ENCODE data around the gene CAMK1D. TPM values are rescaled to one million over a fixed set of nuclear protein-coding genes. Genes with fewer than 3 reads are reported as not detected.

CAMK1D gene
- total and polyA plus RNA-seq, 2 of the 8 experiments (the other 6 are each of a cell fraction or from before 2014, with no cell fraction given): 3.5 to 10.6 TPM

DNA sequence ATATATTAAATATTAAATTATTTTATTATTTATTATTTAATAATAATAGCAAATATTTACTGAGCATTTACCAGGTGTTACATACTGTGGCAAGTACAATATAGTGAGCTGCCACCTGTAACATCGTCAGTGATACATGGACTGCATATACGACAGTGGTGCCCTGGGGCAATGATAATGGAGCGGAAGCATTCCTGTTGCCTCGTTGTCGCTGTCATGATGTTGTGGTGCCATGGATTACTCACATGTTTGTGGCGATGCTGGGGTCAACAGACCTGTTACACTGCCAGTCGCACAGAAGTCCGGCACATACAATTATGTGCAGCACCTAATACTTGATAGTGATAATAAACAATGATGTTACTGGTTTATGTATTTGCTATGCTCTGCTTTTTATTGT is 20.6 kb downstream of the CAMK1D start (continued):
- TF ChIP-seq, protein P1, sequence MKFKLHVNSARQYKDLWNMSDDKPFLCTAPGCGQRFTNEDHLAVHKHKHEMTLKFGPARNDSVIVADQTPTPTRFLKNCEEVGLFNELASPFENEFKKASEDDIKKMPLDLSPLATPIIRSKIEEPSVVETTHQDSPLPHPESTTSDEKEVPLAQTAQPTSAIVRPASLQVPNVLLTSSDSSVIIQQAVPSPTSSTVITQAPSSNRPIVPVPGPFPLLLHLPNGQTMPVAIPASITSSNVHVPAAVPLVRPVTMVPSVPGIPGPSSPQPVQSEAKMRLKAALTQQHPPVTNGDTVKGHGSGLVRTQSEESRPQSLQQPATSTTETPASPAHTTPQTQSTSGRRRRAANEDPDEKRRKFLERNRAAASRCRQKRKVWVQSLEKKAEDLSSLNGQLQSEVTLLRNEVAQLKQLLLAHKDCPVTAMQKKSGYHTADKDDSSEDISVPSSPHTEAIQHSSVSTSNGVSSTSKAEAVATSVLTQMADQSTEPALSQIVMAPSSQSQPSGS (IDR thresholded peaks at IDR 0.05; ENCODE audit: low read length): no peak
- TF ChIP-seq, protein P2, sequence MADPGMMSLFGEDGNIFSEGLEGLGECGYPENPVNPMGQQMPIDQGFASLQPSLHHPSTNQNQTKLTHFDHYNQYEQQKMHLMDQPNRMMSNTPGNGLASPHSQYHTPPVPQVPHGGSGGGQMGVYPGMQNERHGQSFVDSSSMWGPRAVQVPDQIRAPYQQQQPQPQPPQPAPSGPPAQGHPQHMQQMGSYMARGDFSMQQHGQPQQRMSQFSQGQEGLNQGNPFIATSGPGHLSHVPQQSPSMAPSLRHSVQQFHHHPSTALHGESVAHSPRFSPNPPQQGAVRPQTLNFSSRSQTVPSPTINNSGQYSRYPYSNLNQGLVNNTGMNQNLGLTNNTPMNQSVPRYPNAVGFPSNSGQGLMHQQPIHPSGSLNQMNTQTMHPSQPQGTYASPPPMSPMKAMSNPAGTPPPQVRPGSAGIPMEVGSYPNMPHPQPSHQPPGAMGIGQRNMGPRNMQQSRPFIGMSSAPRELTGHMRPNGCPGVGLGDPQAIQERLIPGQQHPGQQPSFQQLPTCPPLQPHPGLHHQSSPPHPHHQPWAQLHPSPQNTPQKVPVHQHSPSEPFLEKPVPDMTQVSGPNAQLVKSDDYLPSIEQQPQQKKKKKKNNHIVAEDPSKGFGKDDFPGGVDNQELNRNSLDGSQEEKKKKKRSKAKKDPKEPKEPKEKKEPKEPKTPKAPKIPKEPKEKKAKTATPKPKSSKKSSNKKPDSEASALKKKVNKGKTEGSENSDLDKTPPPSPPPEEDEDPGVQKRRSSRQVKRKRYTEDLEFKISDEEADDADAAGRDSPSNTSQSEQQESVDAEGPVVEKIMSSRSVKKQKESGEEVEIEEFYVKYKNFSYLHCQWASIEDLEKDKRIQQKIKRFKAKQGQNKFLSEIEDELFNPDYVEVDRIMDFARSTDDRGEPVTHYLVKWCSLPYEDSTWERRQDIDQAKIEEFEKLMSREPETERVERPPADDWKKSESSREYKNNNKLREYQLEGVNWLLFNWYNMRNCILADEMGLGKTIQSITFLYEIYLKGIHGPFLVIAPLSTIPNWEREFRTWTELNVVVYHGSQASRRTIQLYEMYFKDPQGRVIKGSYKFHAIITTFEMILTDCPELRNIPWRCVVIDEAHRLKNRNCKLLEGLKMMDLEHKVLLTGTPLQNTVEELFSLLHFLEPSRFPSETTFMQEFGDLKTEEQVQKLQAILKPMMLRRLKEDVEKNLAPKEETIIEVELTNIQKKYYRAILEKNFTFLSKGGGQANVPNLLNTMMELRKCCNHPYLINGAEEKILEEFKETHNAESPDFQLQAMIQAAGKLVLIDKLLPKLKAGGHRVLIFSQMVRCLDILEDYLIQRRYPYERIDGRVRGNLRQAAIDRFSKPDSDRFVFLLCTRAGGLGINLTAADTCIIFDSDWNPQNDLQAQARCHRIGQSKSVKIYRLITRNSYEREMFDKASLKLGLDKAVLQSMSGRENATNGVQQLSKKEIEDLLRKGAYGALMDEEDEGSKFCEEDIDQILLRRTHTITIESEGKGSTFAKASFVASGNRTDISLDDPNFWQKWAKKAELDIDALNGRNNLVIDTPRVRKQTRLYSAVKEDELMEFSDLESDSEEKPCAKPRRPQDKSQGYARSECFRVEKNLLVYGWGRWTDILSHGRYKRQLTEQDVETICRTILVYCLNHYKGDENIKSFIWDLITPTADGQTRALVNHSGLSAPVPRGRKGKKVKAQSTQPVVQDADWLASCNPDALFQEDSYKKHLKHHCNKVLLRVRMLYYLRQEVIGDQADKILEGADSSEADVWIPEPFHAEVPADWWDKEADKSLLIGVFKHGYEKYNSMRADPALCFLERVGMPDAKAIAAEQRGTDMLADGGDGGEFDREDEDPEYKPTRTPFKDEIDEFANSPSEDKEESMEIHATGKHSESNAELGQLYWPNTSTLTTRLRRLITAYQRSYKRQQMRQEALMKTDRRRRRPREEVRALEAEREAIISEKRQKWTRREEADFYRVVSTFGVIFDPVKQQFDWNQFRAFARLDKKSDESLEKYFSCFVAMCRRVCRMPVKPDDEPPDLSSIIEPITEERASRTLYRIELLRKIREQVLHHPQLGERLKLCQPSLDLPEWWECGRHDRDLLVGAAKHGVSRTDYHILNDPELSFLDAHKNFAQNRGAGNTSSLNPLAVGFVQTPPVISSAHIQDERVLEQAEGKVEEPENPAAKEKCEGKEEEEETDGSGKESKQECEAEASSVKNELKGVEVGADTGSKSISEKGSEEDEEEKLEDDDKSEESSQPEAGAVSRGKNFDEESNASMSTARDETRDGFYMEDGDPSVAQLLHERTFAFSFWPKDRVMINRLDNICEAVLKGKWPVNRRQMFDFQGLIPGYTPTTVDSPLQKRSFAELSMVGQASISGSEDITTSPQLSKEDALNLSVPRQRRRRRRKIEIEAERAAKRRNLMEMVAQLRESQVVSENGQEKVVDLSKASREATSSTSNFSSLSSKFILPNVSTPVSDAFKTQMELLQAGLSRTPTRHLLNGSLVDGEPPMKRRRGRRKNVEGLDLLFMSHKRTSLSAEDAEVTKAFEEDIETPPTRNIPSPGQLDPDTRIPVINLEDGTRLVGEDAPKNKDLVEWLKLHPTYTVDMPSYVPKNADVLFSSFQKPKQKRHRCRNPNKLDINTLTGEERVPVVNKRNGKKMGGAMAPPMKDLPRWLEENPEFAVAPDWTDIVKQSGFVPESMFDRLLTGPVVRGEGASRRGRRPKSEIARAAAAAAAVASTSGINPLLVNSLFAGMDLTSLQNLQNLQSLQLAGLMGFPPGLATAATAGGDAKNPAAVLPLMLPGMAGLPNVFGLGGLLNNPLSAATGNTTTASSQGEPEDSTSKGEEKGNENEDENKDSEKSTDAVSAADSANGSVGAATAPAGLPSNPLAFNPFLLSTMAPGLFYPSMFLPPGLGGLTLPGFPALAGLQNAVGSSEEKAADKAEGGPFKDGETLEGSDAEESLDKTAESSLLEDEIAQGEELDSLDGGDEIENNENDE (IDR thresholded peaks at IDR 0.05; ENCODE audit: insufficient replicate concordance, low read length): no peak
- TF ChIP-seq CEBPB (IDR thresholded peaks at IDR 0.05; ENCODE audit: low read depth, low read length): no peak
- no peak for TF ChIP-seq EZH2 (IDR thresholded peaks at IDR 0.05; ENCODE audit: low read depth, low read length, severe bottlenecking)
- TF ChIP-seq EP300 (IDR thresholded peaks at IDR 0.05; ENCODE audit: borderline replicate concordance in 1 of 2, low read depth in 2 of 2, low read length in 2 of 2): no peak
- no peak for TF ChIP-seq HDAC2 (IDR thresholded peaks at IDR 0.05; ENCODE audit: borderline replicate concordance in 1 of 2, low read depth in 2 of 2, low read length in 2 of 2)

Measured in H1 (cell line).